Measurements from ENCODE around the gene ATXN3. TPM values are rescaled to one million over a fixed set of nuclear protein-coding genes. Genes with fewer than 3 reads are reported as not detected.

The ATXN3 gene
- total RNA-seq: 10 to 100 TPM; 20.6 to 21.8 TPM

GRCh38 chr14:92106143-92106926, at the start of gene ATXN3:
Gene ATXN3 (minus strand): TSS chr14:92106582. CDS start chr14:92106552, 30 bp downstream.
- intact Hi-C loops (cut with DNase I): no loop called here
- Histone ChIP-seq H3K27me3 (no peaks in the 10 kb centered on the region), H3K36me3 (no peaks in the 10 kb centered on the region), H3K27ac (peak within 1 kb of the TSS; percentile 99), H3K9ac (ENCODE audit: low read depth in 2 of 2, low read length in 2 of 2) (peak within 1 kb of the TSS; percentile 67 to 79), H3K4me1 (no peaks in the 10 kb centered on the region), H3K9me3 (no peaks in the 10 kb centered on the region), H3K4me3 (peak within 1 kb of the TSS; percentile 99)
- DNase-seq: peak; percentile 97
- peak; percentile 60 for TF ChIP-seq CTCF (IDR thresholded peaks at IDR 0.05)

GRCh38 chr14:92154283-92154942, 48.0 kb upstream of the ATXN3 start:
- intact Hi-C loops (cut with DNase I): no loop called here
- TF ChIP-seq CTCF (IDR thresholded peaks at IDR 0.05): no peak
- Histone ChIP-seq H3K27me3 (no peaks in the 10 kb centered on the region), H3K36me3 (peaks cover 13% of the 10 kb centered on the region), H3K9me3 (no peaks in the 10 kb centered on the region), H3K9ac (ENCODE audit: low read depth in 2 of 2, low read length in 2 of 2) (no peak overlapping the region), H3K27ac (no peak overlapping the region), H3K4me3 (no peak overlapping the region), H3K4me1 (no peaks in the 10 kb centered on the region)
- DNase-seq: no peak

- H3K36me3 ChIP-seq: peaks cover 10% of the 10 kb centered on the region
- H3K4me3 ChIP-seq: no peak overlapping the region
- H3K4me1 ChIP-seq: no peaks in the 10 kb centered on the region
- H3K9ac ChIP-seq (ENCODE audit: low read depth in 2 of 2, low read length in 2 of 2): no peak overlapping the region
- intact Hi-C loops (cut with DNase I): no loop called here
- DNase-seq: no peak
- no peaks in the 10 kb centered on the region for H3K27me3 ChIP-seq
- H3K9me3 ChIP-seq: no peaks in the 10 kb centered on the region
- H3K27ac ChIP-seq: no peak overlapping the region
- TF ChIP-seq CTCF (IDR thresholded peaks at IDR 0.05): no peak
Measured at GRCh38 chr14:92153581-92153980, 47.2 kb upstream of the ATXN3 start.

GRCh38 chr14:92144708-92145107, 38.3 kb upstream of the ATXN3 start:
- Histone ChIP-seq H3K9ac (ENCODE audit: low read depth in 2 of 2, low read length in 2 of 2) (no peak overlapping the region), H3K4me3 (no peak overlapping the region), H3K36me3 (peaks cover 9% of the 10 kb centered on the region), H3K4me1 (no peaks in the 10 kb centered on the region), H3K27ac (no peak overlapping the region), H3K9me3 (no peaks in the 10 kb centered on the region), H3K27me3 (no peaks in the 10 kb centered on the region)
- no peak for TF ChIP-seq CTCF (IDR thresholded peaks at IDR 0.05)
- intact Hi-C loops (cut with DNase I): no loop called here
- DNase-seq: no peak

- Histone ChIP-seq H3K9ac (ENCODE audit: low read depth in 2 of 2, low read length in 2 of 2) (no peak overlapping the region), H3K27me3 (no peaks in the 10 kb centered on the region), H3K9me3 (no peaks in the 10 kb centered on the region), H3K4me1 (no peaks in the 10 kb centered on the region), H3K27ac (no peak overlapping the region), H3K4me3 (no peak overlapping the region), H3K36me3 (peaks cover 9% of the 10 kb centered on the region)
- intact Hi-C loops (cut with DNase I): no loop called here
- no peak for DNase-seq
- TF ChIP-seq CTCF (IDR thresholded peaks at IDR 0.05): no peak
Measured at GRCh38 chr14:92143962-92144361, 37.6 kb upstream of the ATXN3 start.
